Activated naive CD4-positive, alpha-beta T cell treated with anti-CD3 and anti-CD28 coated beads, Interleukin-2, amount 50 U/mL, for 16 hours (primary cell): ENCODE data around the gene KCNJ12.

Experiments used
- DNase-seq: peaks from one replicate; pipeline ENCODE4 v3.0.0-alpha.2; 2020

The KCNJ12 gene

GRCh38 chr17:21368545-21369246, 7.5 kb upstream of the KCNJ12 start:
- no peak for DNase-seq

- no peak for DNase-seq
Observed at GRCh38 chr17:21369395-21369794, 6.8 kb upstream of the KCNJ12 start.

GRCh38 chr17:21370430-21370829, 5.7 kb upstream of the KCNJ12 start:
- no peak for DNase-seq

- no peak for DNase-seq
Observed at GRCh38 chr17:21371511-21372081, 4.6 kb upstream of the KCNJ12 start.

GRCh38 chr17:21372256-21372954, 3.8 kb upstream of the KCNJ12 start:
- DNase-seq, result no peak

- no peak for DNase-seq
Observed at GRCh38 chr17:21373036-21373435, 3.1 kb upstream of the KCNJ12 start.

GRCh38 chr17:21373696-21374440, 2.3 kb upstream of the KCNJ12 start:
- DNase-seq, result no peak

- no peak for DNase-seq
Observed at GRCh38 chr17:21374441-21375161, 1.6 kb upstream of the KCNJ12 start.

- no peak for DNase-seq
Observed at GRCh38 chr17:21375162-21375560, 996 bp upstream of the KCNJ12 start.

- DNase-seq, result no peak
Observed at GRCh38 chr17:21375757-21376080, 438 bp upstream of the KCNJ12 start.

- no peak for DNase-seq
Observed at GRCh38 chr17:21376759-21377690, 868 bp downstream of the KCNJ12 start.

- no peak for DNase-seq
Observed at GRCh38 chr17:21377705-21378396, 1.7 kb downstream of the KCNJ12 start.

- no peak for DNase-seq
Observed at GRCh38 chr17:21378553-21378952, 2.4 kb downstream of the KCNJ12 start.

- no peak for DNase-seq
Observed at GRCh38 chr17:21379080-21379711, 3.0 kb downstream of the KCNJ12 start.

GRCh38 chr17:21380659-21381058, 4.5 kb downstream of the KCNJ12 start:
- DNase-seq, result no peak

GRCh38 chr17:21381076-21381706, 5.0 kb downstream of the KCNJ12 start:
- DNase-seq, result no peak

- DNase-seq, result no peak
Observed at GRCh38 chr17:21382560-21383495, 6.7 kb downstream of the KCNJ12 start.

GRCh38 chr17:21385281-21385845, 9.2 kb downstream of the KCNJ12 start:
- DNase-seq, result no peak

- DNase-seq, result no peak
Observed at GRCh38 chr17:21387616-21388015, 11.5 kb downstream of the KCNJ12 start.
